Mesenchymal stem cell (in vitro differentiated cells and primary cell): ENCODE data around the gene RRBP1.

Source experiments
- DNase-seq: peaks from one replicate; pipeline ENCODE4 v3.0.0-alpha.2; 2013
- H2AFZ ChIP-seq: one replicate; pipeline ENCODE4 v1.6.1; 2013; ENCODE audit warnings: low read depth, mild to moderate bottlenecking, control low read depth, inconsistent platforms, low read length, moderate library complexity
- H2AK5ac ChIP-seq: 2 replicates; pipeline ENCODE4 v1.6.1; 2013; ENCODE audit warnings: low read length, moderate library complexity, mild to moderate bottlenecking, inconsistent platforms; ENCODE audit not compliant: severe bottlenecking
- H2BK120ac ChIP-seq: one replicate; pipeline ENCODE4 v1.6.1; 2013; ENCODE audit warnings: low read depth, mild to moderate bottlenecking, inconsistent platforms, low read length, moderate library complexity
- H2BK12ac ChIP-seq, 2 experiments: one replicate each; pipeline ENCODE4 v1.6.1; 2013; ENCODE audit warnings: inconsistent platforms in 2 of 2, low read length in 2 of 2, mild to moderate bottlenecking in 2 of 2, moderate library complexity in 2 of 2, control low read depth in 1 of 2
- H2BK15ac ChIP-seq: one replicate; pipeline ENCODE4 v1.6.1; 2013; ENCODE audit warnings: mild to moderate bottlenecking, low read depth, inconsistent platforms; ENCODE audit not compliant: poor library complexity, severe bottlenecking
- H2BK5ac ChIP-seq: 2 replicates; pipeline ENCODE4 v1.6.1; 2013; ENCODE audit warnings: low read depth, mild to moderate bottlenecking, low read length, control low read depth, inconsistent platforms; ENCODE audit not compliant: poor library complexity, severe bottlenecking
- H3K14ac ChIP-seq, 2 experiments: one replicate each; pipeline ENCODE4 v1.6.1; 2013; ENCODE audit warnings: inconsistent platforms in 2 of 2, low read length in 2 of 2, control low read depth in 1 of 2, mild to moderate bottlenecking in 1 of 2, moderate library complexity in 1 of 2
- H3K18ac ChIP-seq, 2 experiments: one replicate each; pipeline ENCODE4 v1.6.1; 2013; ENCODE audit warnings: inconsistent platforms in 2 of 2, low read length in 2 of 2, control low read depth in 1 of 2, low read depth in 1 of 2, mild to moderate bottlenecking in 1 of 2
- H3K23ac ChIP-seq, 2 experiments: one replicate each; pipeline ENCODE4 v1.6.1; 2013; ENCODE audit warnings: inconsistent platforms in 2 of 2, low read length in 2 of 2, mild to moderate bottlenecking in 2 of 2, moderate library complexity in 2 of 2, control low read depth in 1 of 2
- H3K27ac ChIP-seq: 2 replicates; pipeline ENCODE4 v1.5.1; 2013; ENCODE audit warnings: mild to moderate bottlenecking, moderate library complexity, low read length, control low read depth, inconsistent platforms; ENCODE audit not compliant: poor library complexity, severe bottlenecking
- H3K27me3 ChIP-seq, 2 experiments: 2 replicates each; pipeline versions ENCODE4 v1.6.1 to v1.7.0; 2013; ENCODE audit warnings: low read length in 2 of 2, mild to moderate bottlenecking in 2 of 2, moderate library complexity in 2 of 2, control low read depth in 1 of 2, inconsistent platforms in 1 of 2; ENCODE audit not compliant: control insufficient read depth in 1 of 2, insufficient read depth in 1 of 2
- H3K36me3 ChIP-seq, 2 experiments: 2 replicates each; pipeline versions ENCODE4 v1.6.1 to v1.7.0; 2013; ENCODE audit warnings: low read length in 2 of 2, control low read depth in 1 of 2, inconsistent platforms in 1 of 2, low read depth in 1 of 2, mild to moderate bottlenecking in 1 of 2; ENCODE audit not compliant: insufficient read depth in 2 of 2, control insufficient read depth in 1 of 2
- H3K4ac ChIP-seq, 2 experiments: one replicate each; pipeline ENCODE4 v1.6.1; 2013; ENCODE audit warnings: inconsistent platforms in 2 of 2, low read length in 2 of 2, mild to moderate bottlenecking in 2 of 2, moderate library complexity in 2 of 2, control low read depth in 1 of 2, low read depth in 1 of 2
- H3K4me1 ChIP-seq: 2 replicates; pipeline ENCODE4 v1.6.1; 2013; ENCODE audit warnings: low read depth, low read length, control low read depth; ENCODE audit not compliant: control insufficient read depth, insufficient read depth
- H3K4me2 ChIP-seq: 2 replicates; pipeline ENCODE4 v1.6.1; 2013; ENCODE audit warnings: low read length, mild to moderate bottlenecking, inconsistent platforms; ENCODE audit not compliant: poor library complexity, severe bottlenecking
- H3K4me3 ChIP-seq, 2 experiments: 2 replicates each; pipeline versions ENCODE4 v1.5.1 to v1.7.0; 2013; ENCODE audit warnings: low read length in 2 of 2, mild to moderate bottlenecking in 2 of 2, control low read depth in 1 of 2, low read depth in 1 of 2; ENCODE audit not compliant: insufficient read depth in 1 of 2
- H3K79me1 ChIP-seq: replicated peaks from 2 replicates; pipeline ENCODE4 v1.6.1; 2013; ENCODE audit warnings: mild to moderate bottlenecking, control low read depth, low read length, inconsistent platforms; ENCODE audit not compliant: poor library complexity, severe bottlenecking
- H3K9ac ChIP-seq: 2 replicates; pipeline ENCODE4 v1.7.0; 2013; ENCODE audit warnings: mild to moderate bottlenecking, low read length, moderate library complexity
- H3K9me3 ChIP-seq: 2 replicates; pipeline ENCODE4 v1.7.0; 2013; ENCODE audit warnings: mild to moderate bottlenecking, low read length; ENCODE audit not compliant: control insufficient read depth
- H4K8ac ChIP-seq: one replicate; pipeline ENCODE4 v1.6.1; 2013; ENCODE audit warnings: inconsistent platforms, mild to moderate bottlenecking, low read length, moderate library complexity
- H4K91ac ChIP-seq: one replicate; pipeline ENCODE4 v1.6.1; 2013; ENCODE audit warnings: mild to moderate bottlenecking, low read length, inconsistent platforms
- WGBS: methylation state at CpG from one replicate; pipeline ENCODE4 v1.1.7; 2013; ENCODE audit warnings: mixed read lengths; 5-methylcytosine and 5-hydroxymethylcytosine counted together

Gene RRBP1

GRCh38 chr20:17627101-17627955 is 54.7 kb downstream of the RRBP1 start:
- H2AFZ ChIP-seq, result no peak overlapping the region
- no peak overlapping the region for H3K18ac ChIP-seq
- H3K14ac ChIP-seq, result no peak overlapping the region

GRCh38 chr20:17626217-17627007 is 55.6 kb downstream of the RRBP1 start:
- H3K4me3 ChIP-seq, result no peak overlapping the region
- peaks cover 72% of the 10 kb centered on the region for H3K79me1 ChIP-seq
- H3K27ac ChIP-seq, result no peak overlapping the region
- no peak overlapping the region for H3K14ac ChIP-seq
- DNase-seq, result no peak
- H4K8ac ChIP-seq, result no peak overlapping the region
- H3K9ac ChIP-seq, result no peak overlapping the region
- H3K4me2 ChIP-seq, result no peak overlapping the region
- no peak overlapping the region for H2AFZ ChIP-seq
- no peaks in the 10 kb centered on the region for H3K9me3 ChIP-seq
- no peak overlapping the region for H2BK12ac ChIP-seq
- no peak overlapping the region for H2AK5ac ChIP-seq
- 89% methylated on average over 18 of the region's 18 CpGs for WGBS
- peaks cover 8% of the 10 kb centered on the region for H3K4me1 ChIP-seq
- H2BK5ac ChIP-seq, result no peak overlapping the region
- H2BK120ac ChIP-seq, result no peak overlapping the region
- H3K36me3 ChIP-seq, result peaks cover 98 to 99% of the 10 kb centered on the region in 2 experiments
- H3K23ac ChIP-seq, result no peak overlapping the region
- H4K91ac ChIP-seq, result no peak overlapping the region
- H3K18ac ChIP-seq, result no peak overlapping the region
- no peaks in the 10 kb centered on the region for H3K27me3 ChIP-seq
- no peak overlapping the region for H3K4ac ChIP-seq
- H2BK15ac ChIP-seq, result no peak overlapping the region

More at GRCh38 chr20:17627101-17627955, 54.7 kb downstream of the RRBP1 start:
- Histone ChIP-seq H2AK5ac (no peak overlapping the region), H3K4ac (no peak overlapping the region), H3K9ac (no peak overlapping the region), H3K23ac (no peak overlapping the region), H3K4me2 (no peak overlapping the region), H3K4me3 (no peak overlapping the region), H2BK120ac (no peak overlapping the region), H3K36me3 (peaks cover 98% of the 10 kb centered on the region in 2 experiments), H3K27me3 (no peaks in the 10 kb centered on the region), H4K91ac (no peak overlapping the region), H4K8ac (no peak overlapping the region), H2BK15ac (no peak overlapping the region), H3K79me1 (peaks cover 76% of the 10 kb centered on the region), H3K4me1 (peaks cover 8% of the 10 kb centered on the region), H2BK5ac (no peak overlapping the region), H3K9me3 (no peaks in the 10 kb centered on the region), H3K27ac (no peak overlapping the region), H2BK12ac (no peak overlapping the region)
- 94% methylated on average over 24 of the region's 27 CpGs for WGBS
- no peak for DNase-seq

- Histone ChIP-seq H2AK5ac (no peak overlapping the region), H3K4me2 (no peak overlapping the region), H3K36me3 (peaks cover 98 to 99% of the 10 kb centered on the region in 2 experiments)
Observed at GRCh38 chr20:17625246-17626051, 56.6 kb downstream of the RRBP1 start.

More at GRCh38 chr20:17625246-17626051, 56.6 kb downstream of the RRBP1 start:
- Histone ChIP-seq H4K8ac (no peak overlapping the region), H2BK12ac (no peak overlapping the region), H3K9me3 (no peaks in the 10 kb centered on the region), H3K23ac (no peak overlapping the region), H3K27me3 (no peaks in the 10 kb centered on the region), H2BK5ac (no peak overlapping the region), H3K9ac (no peak overlapping the region), H4K91ac (no peak overlapping the region), H3K27ac (no peak overlapping the region), H2BK15ac (no peak overlapping the region), H2BK120ac (no peak overlapping the region), H3K4me3 (no peak overlapping the region), H3K79me1 (peaks cover 70% of the 10 kb centered on the region), H3K4me1 (peaks cover 7% of the 10 kb centered on the region), H3K18ac (no peak overlapping the region), H3K14ac (no peak overlapping the region), H3K4ac (no peak overlapping the region), H2AFZ (no peak overlapping the region)
- WGBS, result 96% methylated on average over 27 of the region's 27 CpGs
- no peak for DNase-seq
